Aorta (tissue), 5 donors: ENCODE measurements around the gene CDCA7L. TPM values are rescaled to one million over a fixed set of nuclear protein-coding genes. Genes with fewer than 3 reads are reported as not detected.

Experiments
- ATAC-seq: fragments of 200-7000 bp; cut with Tn5 transposase; one replicate; pipeline ENCODE4 v1.9.1; 2022; ENCODE audit warnings: moderate library complexity; ENCODE audit not compliant: low FRiP score
- DNase-seq, 2 donors: peaks; one replicate each; pipeline ENCODE4 v3.0.0-alpha.2; 2020
- H3K27ac ChIP-seq, 2 donors: one replicate each; pipeline ENCODE4 v1.5.1; 2013; ENCODE audit warnings: low read length in 2 of 2, mild to moderate bottlenecking in 2 of 2, moderate library complexity in 2 of 2, control low read depth in 1 of 2, inconsistent platforms in 1 of 2, low read depth in 1 of 2
- H3K27me3 ChIP-seq, 2 donors: one replicate each; pipeline ENCODE4 v1.6.1; 2013; ENCODE audit warnings: control low read depth in 1 of 2, low read length in 1 of 2, mild to moderate bottlenecking in 1 of 2, moderate library complexity in 1 of 2; ENCODE audit not compliant: insufficient read depth in 2 of 2, control insufficient read depth in 1 of 2
- H3K36me3 ChIP-seq, 2 donors: one replicate each; pipeline ENCODE4 v1.6.1; 2013; ENCODE audit warnings: control low read depth in 1 of 2, low read length in 1 of 2, mild to moderate bottlenecking in 1 of 2; ENCODE audit not compliant: insufficient read depth in 2 of 2, control insufficient read depth in 1 of 2
- H3K4me1 ChIP-seq, 2 donors: one replicate each; pipeline ENCODE4 v1.6.1; 2013; ENCODE audit warnings: low read length in 2 of 2, control low read depth in 1 of 2, mild to moderate bottlenecking in 1 of 2, moderate library complexity in 1 of 2; ENCODE audit not compliant: insufficient read depth in 2 of 2, control insufficient read depth in 1 of 2
- H3K4me3 ChIP-seq, 2 donors: one replicate each; pipeline ENCODE4 v1.5.1; 2013; ENCODE audit warnings: low read length in 2 of 2, control low read depth in 1 of 2, mild to moderate bottlenecking in 1 of 2
- H3K9me3 ChIP-seq: one replicate; pipeline ENCODE4 v1.6.1; 2013; ENCODE audit warnings: mild to moderate bottlenecking, low read length; ENCODE audit not compliant: control insufficient read depth
- WGBS, 2 donors: extraction: QIAGEN DNeasy Blood & Tissue Kit; methylation state at CpG; one replicate each; pipeline ENCODE4 v1.1.7; 2013; 5-methylcytosine and 5-hydroxymethylcytosine counted together
- intact Hi-C, 2 donors: fragments of 100-400 bp; cut with DNase I; formaldehyde crosslinking; loops; one replicate each; pipeline versions ENCODE4 v1.14.2 to v1.15.0; 2022
- polyA plus RNA-seq, 2 donors: library from polyadenylated mRNA; stranded (reverse); fragments of 200-250 nt; gene quantifications; one replicate each; pipeline ENCODE4 v1.2.3, GENCODE V29; 2013
- total RNA-seq, 2 donors: library from RNA; stranded (reverse); fragmentation: NEBNext Ultra II Directional; extraction: Animal tissue kit (Norgen Biotek cat#: 25700); gene quantifications; one replicate each; pipeline ENCODE4 v1.2.1, GENCODE V29; 2021
- donor health status: healthy with polysubstance abuse.
- donor health status: Bipolar disorder and iron deficiency.
- donor health status: DM: no; HTN: no; CAD: no.
- donor health status: DM: no; HTN: no; CAD: no.
- donor health status: DM: yes; HTN: yes; CAD: no.

CDCA7L gene
- total and polyA plus RNA-seq, 4 donors, result 4.1 to 7.2 (median 4.9) TPM

DNA sequence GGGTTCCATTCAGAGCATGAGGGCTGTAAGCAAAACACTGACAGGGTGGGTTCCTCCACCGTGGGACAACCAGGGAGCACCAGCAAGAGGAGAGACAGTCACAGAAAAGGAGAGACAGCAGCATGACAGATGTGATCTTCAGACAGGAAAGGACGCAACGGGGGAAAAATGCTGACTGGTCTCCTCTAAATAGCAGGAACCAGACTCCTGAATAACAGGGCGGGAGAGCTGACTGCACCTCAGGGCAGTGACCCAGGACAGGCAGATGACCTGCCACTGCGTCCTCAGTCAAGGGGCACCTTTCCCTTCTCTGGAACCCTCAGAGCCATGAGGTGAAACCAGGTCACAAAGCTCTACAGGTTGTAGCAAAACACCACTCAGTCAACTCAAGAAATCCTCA, 37.0 kb downstream of the CDCA7L start:
- intact Hi-C loops, result no loop called here
- H3K4me1 ChIP-seq, result no peaks in the 10 kb centered on the region
- H3K4me3 ChIP-seq, result no peak overlapping the region
- no peaks in the 10 kb centered on the region for H3K27me3 ChIP-seq
- ATAC-seq (no peak), DNase-seq (no peak)
- no peaks in the 10 kb centered on the region for H3K36me3 ChIP-seq
- 88 to 95% methylated on average over 5 of the region's 5 CpGs for WGBS, 2 donors
- no peak overlapping the region for H3K27ac ChIP-seq
- no peaks in the 10 kb centered on the region for H3K9me3 ChIP-seq

DNA sequence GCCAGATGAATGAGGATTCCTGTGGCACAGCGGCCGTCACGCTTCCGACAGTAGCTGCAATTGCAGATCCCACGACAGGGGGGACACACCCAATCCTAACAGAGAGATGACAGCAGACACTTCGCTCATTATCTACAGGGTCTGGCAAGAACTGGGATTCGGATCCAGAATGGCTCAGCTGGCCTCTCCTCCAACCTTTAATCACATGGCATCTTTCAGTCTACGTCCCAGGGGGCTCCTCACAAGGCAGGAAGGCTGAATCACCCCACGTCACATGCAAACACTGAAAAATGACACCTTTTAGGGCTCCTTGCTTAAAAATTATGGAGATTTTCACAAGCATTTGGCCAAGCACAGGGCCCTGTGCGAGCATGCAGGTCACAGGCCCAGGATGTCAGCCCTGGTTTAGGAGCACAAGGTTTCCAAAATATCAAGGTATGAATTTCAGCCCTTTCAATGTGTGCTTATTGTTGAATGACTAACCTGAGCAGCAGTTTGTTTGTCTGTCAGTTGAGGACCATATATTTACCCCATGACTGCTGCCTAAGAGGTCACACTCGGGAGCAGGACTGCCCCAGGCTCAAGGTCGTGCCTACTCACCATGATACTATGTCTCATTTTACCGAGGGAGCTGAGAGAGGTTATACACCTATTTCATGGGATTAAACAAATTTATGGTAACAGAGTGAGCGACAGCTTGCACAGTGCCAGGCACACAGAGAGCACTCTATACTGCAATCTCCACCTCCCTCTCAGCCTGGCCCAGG, 42.5 kb downstream of the CDCA7L start:
- no peaks in the 10 kb centered on the region for H3K36me3 ChIP-seq
- H3K4me1 ChIP-seq, result no peaks in the 10 kb centered on the region
- 87 to 90% methylated on average over 14 of the region's 14 CpGs for WGBS, 2 donors
- no peak overlapping the region for H3K27ac ChIP-seq
- intact Hi-C loops, result no loop called here
- no peak for DNase-seq
- no peaks in the 10 kb centered on the region for H3K9me3 ChIP-seq
- H3K27me3 ChIP-seq, result no peaks in the 10 kb centered on the region
- no peak for ATAC-seq
- no peak overlapping the region for H3K4me3 ChIP-seq

DNA sequence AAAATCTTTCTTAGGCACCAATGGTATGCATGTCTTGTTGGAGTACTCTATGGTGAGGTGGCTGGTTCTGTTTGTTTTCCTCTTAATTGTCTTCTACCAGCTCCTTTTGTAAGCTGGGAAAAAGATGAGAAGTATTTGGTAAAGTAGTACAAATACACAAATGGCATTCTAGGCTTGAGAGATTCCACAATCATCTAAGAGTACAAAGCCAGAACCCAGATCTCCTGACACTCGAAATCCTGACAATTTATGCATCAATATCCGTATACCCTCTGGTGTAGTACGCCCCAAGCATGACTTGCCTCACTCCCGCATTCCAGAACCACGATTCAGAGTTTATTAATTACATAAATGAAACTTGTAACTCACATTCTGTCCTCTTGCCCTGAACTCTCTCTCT, 43.5 kb downstream of the CDCA7L start:
- no peaks in the 10 kb centered on the region for H3K9me3 ChIP-seq
- H3K27me3 ChIP-seq, result no peaks in the 10 kb centered on the region
- intact Hi-C loops, result no loop called here
- DNase-seq, result no peak
- no peak overlapping the region for H3K27ac ChIP-seq
- H3K36me3 ChIP-seq, result no peaks in the 10 kb centered on the region
- H3K4me1 ChIP-seq, result no peaks in the 10 kb centered on the region
- no peak for ATAC-seq
- 81 to 84% methylated on average over 5 of the region's 5 CpGs for WGBS, 2 donors
- no peak overlapping the region for H3K4me3 ChIP-seq

DNA sequence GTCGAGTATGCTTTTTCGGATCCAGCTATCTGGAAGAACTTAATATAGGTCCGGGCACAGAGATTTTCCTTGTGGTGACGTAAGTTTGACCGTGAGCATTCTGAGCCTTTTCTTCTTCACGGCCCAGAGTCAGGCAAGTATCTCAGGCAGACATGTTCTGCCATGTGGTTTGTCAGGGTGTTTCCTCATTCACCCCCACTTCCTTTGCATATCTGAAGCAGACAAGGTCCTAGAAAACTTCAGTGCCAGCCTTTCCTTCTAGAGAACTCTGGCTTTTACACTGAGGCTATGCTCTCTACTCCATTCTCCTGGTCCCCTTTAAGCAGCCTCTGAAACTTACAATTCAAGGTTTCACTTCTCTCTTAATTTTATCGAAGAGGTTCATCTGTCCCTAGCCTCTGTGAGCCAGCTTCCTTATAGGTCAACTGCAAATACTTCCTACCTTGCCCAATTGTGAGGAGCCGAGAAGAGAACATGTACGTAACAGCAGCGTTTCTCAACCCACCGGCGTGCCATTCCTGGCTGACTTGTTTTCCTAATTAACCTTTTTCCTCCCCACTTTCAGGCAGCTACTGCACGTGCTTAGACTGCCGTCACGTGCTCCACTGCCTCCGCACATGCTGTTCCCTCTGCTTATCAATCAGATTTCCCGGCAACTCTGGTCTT, 47.3 kb downstream of the CDCA7L start:
- Histone ChIP-seq H3K27ac (no peak overlapping the region), H3K4me3 (no peak overlapping the region), H3K9me3 (no peaks in the 10 kb centered on the region), H3K4me1 (no peaks in the 10 kb centered on the region), H3K36me3 (no peaks in the 10 kb centered on the region), H3K27me3 (no peaks in the 10 kb centered on the region)
- DNase-seq (no peak), ATAC-seq (no peak)
- intact Hi-C loops, result no loop called here
- WGBS, 2 donors, result 91 to 93% methylated on average over 17 of the region's 17 CpGs

DNA sequence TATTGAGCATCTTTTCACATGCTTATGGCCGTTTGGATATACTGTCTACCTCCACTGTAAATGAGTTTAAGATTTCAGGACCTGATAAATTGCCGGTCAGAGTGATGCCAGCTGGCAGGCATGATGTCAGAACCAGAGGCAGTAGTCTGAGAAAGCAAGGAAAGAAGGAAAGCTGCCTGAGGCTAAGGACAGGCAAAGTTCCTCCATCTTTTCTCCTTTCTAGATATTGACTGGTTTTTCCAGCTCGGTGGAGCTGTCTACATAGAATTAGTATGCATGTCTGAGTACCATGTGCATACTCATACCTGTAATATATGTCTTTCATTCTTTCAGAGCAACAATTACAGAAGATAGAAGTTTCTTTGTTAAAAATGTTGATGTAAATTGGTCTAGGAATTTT, 52.3 kb downstream of the CDCA7L start:
- no peaks in the 10 kb centered on the region for H3K4me1 ChIP-seq
- H3K9me3 ChIP-seq, result no peaks in the 10 kb centered on the region
- 79 to 82% methylated on average over 3 of the region's 3 CpGs for WGBS, 2 donors
- no peak overlapping the region for H3K4me3 ChIP-seq
- H3K27me3 ChIP-seq, result no peaks in the 10 kb centered on the region
- ATAC-seq, result no peak
- H3K36me3 ChIP-seq, result no peaks in the 10 kb centered on the region
- DNase-seq, result no peak
- no peak overlapping the region for H3K27ac ChIP-seq
- intact Hi-C loops, result no loop called here

DNA sequence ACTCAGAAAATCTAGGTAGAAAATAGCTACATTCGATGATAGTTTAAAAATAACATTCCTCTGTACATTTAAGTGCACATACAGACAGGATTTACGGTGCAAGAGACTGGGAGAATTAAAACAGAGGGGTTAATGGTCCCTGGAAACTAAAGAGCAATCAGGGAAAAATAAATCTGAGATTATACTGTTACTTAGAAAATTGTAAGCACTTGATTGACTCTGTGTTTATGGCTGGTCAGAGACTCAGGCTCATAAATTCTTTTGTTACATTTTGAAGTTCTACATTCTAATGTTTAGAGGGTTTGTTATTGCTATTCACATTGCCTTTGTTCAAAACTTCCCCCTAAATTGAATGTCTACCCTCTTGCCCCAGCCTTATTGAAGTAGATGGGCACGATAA, 54.4 kb downstream of the CDCA7L start:
- 44 to 51% methylated on average over 3 of the region's 3 CpGs for WGBS, 2 donors

DNA sequence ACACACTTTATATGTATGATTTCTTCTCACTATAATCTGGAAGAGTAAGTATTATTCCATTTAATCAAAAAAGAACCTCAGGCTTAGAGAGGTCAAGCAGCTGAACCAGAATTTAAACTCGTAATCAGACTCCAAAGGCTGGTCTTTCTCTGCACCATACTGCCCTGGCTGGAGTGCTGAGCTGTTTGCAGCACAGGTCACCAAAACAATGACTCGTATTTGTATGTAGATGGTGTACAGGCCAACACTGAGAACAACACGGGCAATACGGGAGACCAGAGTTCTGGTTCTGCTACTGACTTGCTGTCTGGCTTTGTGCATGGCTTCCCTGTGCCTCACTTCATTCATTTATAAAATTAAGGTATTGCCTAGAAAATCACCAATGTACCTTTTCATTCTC, 57.9 kb downstream of the CDCA7L start:
- no peaks in the 10 kb centered on the region for H3K27me3 ChIP-seq
- ATAC-seq, result no peak
- no peaks in the 10 kb centered on the region for H3K36me3 ChIP-seq
- WGBS, 2 donors, result 80 to 83% methylated on average over 4 of the region's 4 CpGs
- intact Hi-C loops, result no loop called here
- DNase-seq, result no peak
- no peaks in the 10 kb centered on the region for H3K9me3 ChIP-seq
- no peak overlapping the region for H3K4me3 ChIP-seq
- H3K27ac ChIP-seq, result no peak overlapping the region
- no peaks in the 10 kb centered on the region for H3K4me1 ChIP-seq

More for the DNA sequence above, 54.4 kb downstream of the CDCA7L start:
- no peak for DNase-seq
- no peak for ATAC-seq
- Histone ChIP-seq H3K36me3 (no peaks in the 10 kb centered on the region), H3K4me1 (no peaks in the 10 kb centered on the region), H3K27me3 (no peaks in the 10 kb centered on the region), H3K27ac (no peak overlapping the region), H3K9me3 (no peaks in the 10 kb centered on the region), H3K4me3 (no peak overlapping the region)
- intact Hi-C loops, result no loop called here

DNA sequence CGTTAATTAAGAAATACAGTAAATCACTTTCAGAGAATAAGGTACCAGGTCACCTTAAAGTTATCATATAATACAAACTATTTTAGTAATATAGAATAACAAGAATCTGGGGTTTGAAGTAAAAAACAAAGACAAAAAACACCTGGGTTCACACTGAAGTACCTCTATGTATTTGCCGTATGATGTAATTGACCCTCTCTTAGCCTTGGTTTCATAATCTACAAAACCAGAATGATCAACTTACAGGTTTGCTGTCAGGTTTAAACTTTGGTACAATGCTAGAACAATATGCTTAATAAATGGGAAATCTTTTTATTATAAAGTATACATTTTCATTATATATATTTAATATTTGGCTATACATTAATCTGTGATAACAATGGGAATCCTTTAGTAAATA, 58.3 kb downstream of the CDCA7L start:
- Histone ChIP-seq H3K4me3 (no peak overlapping the region), H3K9me3 (no peaks in the 10 kb centered on the region), H3K4me1 (no peaks in the 10 kb centered on the region), H3K36me3 (no peaks in the 10 kb centered on the region), H3K27me3 (no peaks in the 10 kb centered on the region), H3K27ac (no peak overlapping the region)
- intact Hi-C loops, result no loop called here
- ATAC-seq (no peak), DNase-seq (no peak)
- WGBS, 2 donors, result 80 to 85% methylated on average over 2 of the region's 2 CpGs

DNA sequence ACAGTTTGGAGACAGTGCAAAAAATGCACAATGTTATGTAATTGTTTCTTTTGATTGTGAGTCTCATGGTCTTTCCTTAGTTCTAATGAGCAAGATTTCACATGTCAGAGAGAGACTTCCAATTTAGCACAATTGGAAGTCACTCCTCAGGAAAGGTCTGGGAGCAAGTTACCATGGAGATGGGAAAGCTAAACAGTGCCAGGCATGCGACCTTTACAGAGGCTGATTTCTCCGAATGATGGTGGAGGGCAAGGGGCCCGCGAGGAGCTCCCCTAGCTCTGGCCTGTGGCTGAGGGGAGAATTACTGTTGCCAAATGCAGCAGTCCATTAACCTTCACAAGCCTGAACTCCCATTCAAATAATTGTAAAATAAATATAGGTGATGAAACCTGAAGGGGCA, 59.3 kb downstream of the CDCA7L start:
- ATAC-seq, result no peak
- no peaks in the 10 kb centered on the region for H3K36me3 ChIP-seq
- H3K9me3 ChIP-seq, result no peaks in the 10 kb centered on the region
- DNase-seq, result no peak
- H3K4me1 ChIP-seq, result no peaks in the 10 kb centered on the region
- H3K27me3 ChIP-seq, result no peaks in the 10 kb centered on the region
- no peak overlapping the region for H3K27ac ChIP-seq
- no peak overlapping the region for H3K4me3 ChIP-seq
- intact Hi-C loops, result no loop called here
- WGBS, 2 donors, result 15 to 19% methylated on average over 4 of the region's 4 CpGs
